A673 (cell line): ENCODE data around the gene TPK1. TPM values are rescaled to one million over a fixed set of nuclear protein-coding genes. Genes with fewer than 3 reads are reported as not detected.

ENCODE experiments used
- BruUV-seq: library from RNA; stranded (reverse); fragments of 400-500 nt; replicated peaks from 2 replicates; lab custom pipeline; 2021; lab: Mats Ljungman, UMichigan
- CTCF ChIA-PET: fragments of 300-600 bp; sonication (Branson Sonifier 250); formaldehyde crosslinking; loops from one replicate; lab custom pipeline; 2022; ENCODE audit warnings: antibody characterized with exemption; lab: Charles Lee
- POLR2A ChIA-PET: fragments of 300-600 bp; sonication (Branson Sonifier 250); formaldehyde crosslinking; loops from one replicate; lab custom pipeline; 2022; ENCODE audit warnings: antibody characterized with exemption; ENCODE audit not compliant: low non-redundant PET; lab: Charles Lee
- DNase-seq: peaks from one replicate; pipeline ENCODE4 v3.0.0-alpha.2; 2015; ENCODE audit warnings: low spot score
- H3K27ac ChIP-seq: fragments of 200-600 bp; sonication (generic); 2 replicates; pipeline ENCODE4 v1.5.1; 2016; ENCODE audit warnings: mixed run types, low read depth, mild to moderate bottlenecking, mixed read lengths, antibody characterized with exemption, low read length; ENCODE audit not compliant: poor library complexity, severe bottlenecking
- H3K27me3 ChIP-seq: fragments of 200-600 bp; sonication (generic); replicated peaks from 2 replicates; pipeline ENCODE4 v1.6.1; 2017; ENCODE audit warnings: mixed run types, low read depth, mild to moderate bottlenecking, mixed read lengths, antibody characterized with exemption, low read length; ENCODE audit not compliant: insufficient read depth, poor library complexity
- H3K36me3 ChIP-seq: fragments of 200-600 bp; sonication (generic); 2 replicates; pipeline ENCODE4 v1.6.1; 2016; ENCODE audit warnings: mixed run types, mild to moderate bottlenecking, mixed read lengths, antibody characterized with exemption, low read length; ENCODE audit not compliant: insufficient read depth, poor library complexity, severe bottlenecking
- H3K4me1 ChIP-seq: fragments of 200-600 bp; sonication (generic); 2 replicates; pipeline ENCODE4 v1.6.1; 2017; ENCODE audit warnings: mixed run types, mild to moderate bottlenecking, mixed read lengths, antibody characterized with exemption, low read length; ENCODE audit not compliant: insufficient read depth, poor library complexity, severe bottlenecking
- H3K4me3 ChIP-seq: fragments of 200-600 bp; sonication (generic); 2 replicates; pipeline ENCODE4 v1.5.1; 2016; ENCODE audit warnings: low read depth, mixed run types, mild to moderate bottlenecking, mixed read lengths, low read length; ENCODE audit not compliant: poor library complexity, severe bottlenecking
- H3K9me3 ChIP-seq: fragments of 200-600 bp; sonication (generic); 2 replicates; pipeline ENCODE4 v1.6.1; 2016; ENCODE audit warnings: mixed run types, low read depth, mild to moderate bottlenecking, mixed read lengths, antibody characterized with exemption, low read length; ENCODE audit not compliant: poor library complexity, severe bottlenecking
- CTCF ChIP-seq: fragments of 300-800, 200-600 bp; sonication (generic); conservative IDR thresholded peaks from 2 replicates; pipeline ENCODE4 v1.5.1; 2017; ENCODE audit warnings: low read depth, mild to moderate bottlenecking, antibody characterized with exemption, low read length, moderate library complexity, mixed read lengths
- EZH2 ChIP-seq: fragments of 200-600 bp; sonication (generic); IDR thresholded peaks from 2 replicates; pipeline ENCODE4 v1.6.1; 2017; ENCODE audit warnings: borderline replicate concordance, low read depth, mild to moderate bottlenecking, mixed read lengths, antibody characterized with exemption, low read length; ENCODE audit not compliant: poor library complexity, severe bottlenecking
- intact Hi-C: fragments of 100-400 bp; cut with micrococcal nuclease; formaldehyde crosslinking; loops from one replicate; pipeline ENCODE4 v1.10.0; 2022; ENCODE audit not compliant: unreplicated experiment
- total RNA-seq: library from RNA; stranded (reverse); gene quantifications from 2 replicates; pipeline ENCODE4 v1.2.3, GENCODE V29; 2021

The TPK1 gene
- total RNA-seq, 1 experiment from 2014 or later, result 3.5 TPM

- POLR2A ChIA-PET, result no interaction called here
- no peak for TF ChIP-seq EZH2
- no peak for TF ChIP-seq CTCF
- Histone ChIP-seq H3K36me3 (no peaks in the 10 kb centered on the region), H3K4me3 (no peak overlapping the region), H3K27ac (no peak overlapping the region), H3K27me3 (no peaks in the 10 kb centered on the region), H3K4me1 (no peaks in the 10 kb centered on the region), H3K9me3 (no peaks in the 10 kb centered on the region)
- no TSS peak for BruUV-seq
- intact Hi-C loops, result no loop called here
- no peak for DNase-seq
- CTCF ChIA-PET, result no interaction called here
Measured at GRCh38 chr7:144796919-144797318, 38.9 kb downstream of the TPK1 start.

GRCh38 chr7:144792050-144792449, 43.8 kb downstream of the TPK1 start:
- Histone ChIP-seq H3K36me3 (no peaks in the 10 kb centered on the region), H3K9me3 (no peaks in the 10 kb centered on the region), H3K4me3 (no peak overlapping the region), H3K4me1 (no peaks in the 10 kb centered on the region), H3K27me3 (no peaks in the 10 kb centered on the region), H3K27ac (no peak overlapping the region)
- TF ChIP-seq EZH2 (no peak), CTCF (no peak)
- no TSS peak for BruUV-seq
- intact Hi-C loops, result no loop called here
- ChIA-PET CTCF (no interaction called here), POLR2A (no interaction called here)
- no peak for DNase-seq

- Histone ChIP-seq H3K9me3 (no peaks in the 10 kb centered on the region), H3K27ac (no peak overlapping the region), H3K4me1 (no peaks in the 10 kb centered on the region), H3K4me3 (no peak overlapping the region), H3K27me3 (no peaks in the 10 kb centered on the region), H3K36me3 (no peaks in the 10 kb centered on the region)
- ChIA-PET POLR2A (no interaction called here), CTCF (no interaction called here)
- DNase-seq, result no peak
- no TSS peak for BruUV-seq
- no peak for TF ChIP-seq EZH2
- TF ChIP-seq CTCF, result no peak
- intact Hi-C loops, result no loop called here
Measured at GRCh38 chr7:144791488-144791887, 44.4 kb downstream of the TPK1 start.
